Measurements from ENCODE around the gene COL13A1.

DNA sequence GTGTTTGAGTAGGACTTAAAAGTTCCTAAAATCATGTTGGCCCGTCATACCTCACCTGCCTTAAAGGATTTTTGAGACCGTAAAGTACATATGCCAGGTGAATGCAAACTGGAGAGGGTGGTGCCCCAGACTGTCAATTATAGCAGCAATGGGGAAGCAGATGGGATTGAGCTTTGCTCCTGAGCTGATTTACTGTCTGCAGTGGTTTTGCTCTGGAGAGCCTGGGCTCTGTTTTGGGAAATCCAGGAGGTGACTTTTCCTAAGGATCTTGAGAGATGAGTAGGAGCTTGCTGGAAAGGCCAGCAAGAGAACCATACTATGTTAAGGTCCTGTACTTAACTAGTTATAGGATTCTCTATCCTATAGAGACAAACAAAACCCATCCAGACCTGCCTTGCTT, 43.0 kb downstream of the COL13A1 start:
- TF ChIP-seq, protein P1, sequence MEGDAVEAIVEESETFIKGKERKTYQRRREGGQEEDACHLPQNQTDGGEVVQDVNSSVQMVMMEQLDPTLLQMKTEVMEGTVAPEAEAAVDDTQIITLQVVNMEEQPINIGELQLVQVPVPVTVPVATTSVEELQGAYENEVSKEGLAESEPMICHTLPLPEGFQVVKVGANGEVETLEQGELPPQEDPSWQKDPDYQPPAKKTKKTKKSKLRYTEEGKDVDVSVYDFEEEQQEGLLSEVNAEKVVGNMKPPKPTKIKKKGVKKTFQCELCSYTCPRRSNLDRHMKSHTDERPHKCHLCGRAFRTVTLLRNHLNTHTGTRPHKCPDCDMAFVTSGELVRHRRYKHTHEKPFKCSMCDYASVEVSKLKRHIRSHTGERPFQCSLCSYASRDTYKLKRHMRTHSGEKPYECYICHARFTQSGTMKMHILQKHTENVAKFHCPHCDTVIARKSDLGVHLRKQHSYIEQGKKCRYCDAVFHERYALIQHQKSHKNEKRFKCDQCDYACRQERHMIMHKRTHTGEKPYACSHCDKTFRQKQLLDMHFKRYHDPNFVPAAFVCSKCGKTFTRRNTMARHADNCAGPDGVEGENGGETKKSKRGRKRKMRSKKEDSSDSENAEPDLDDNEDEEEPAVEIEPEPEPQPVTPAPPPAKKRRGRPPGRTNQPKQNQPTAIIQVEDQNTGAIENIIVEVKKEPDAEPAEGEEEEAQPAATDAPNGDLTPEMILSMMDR (IDR thresholded peaks at IDR 0.05) = no peak
- TF ChIP-seq POLR2A (IDR thresholded peaks at IDR 0.05) = no peak

All from adrenal gland (tissue), 5 donors.